Retinal pigment epithelial cell (primary cell): Measurements from ENCODE around the gene SUMF1.
A peak's percentile ranks its signal among the peaks of the same experiment; 100 is the strongest.

ENCODE experiments used
- DNase-seq: peaks from one replicate; pipeline ENCODE4 v3.0.0-alpha.2; 2010; ENCODE audit warnings: low read depth
- H3K4me3 ChIP-seq: 2 replicates; pipeline ENCODE4 v1.5.1; 2011; ENCODE audit warnings: mild to moderate bottlenecking, low read length, control low read depth, moderate library complexity
- CTCF ChIP-seq: conservative IDR thresholded peaks from 2 replicates; pipeline ENCODE4 v1.5.1; 2011; ENCODE audit warnings: low read depth, low read length, control low read depth, inconsistent platforms

SUMF1 gene

DNA sequence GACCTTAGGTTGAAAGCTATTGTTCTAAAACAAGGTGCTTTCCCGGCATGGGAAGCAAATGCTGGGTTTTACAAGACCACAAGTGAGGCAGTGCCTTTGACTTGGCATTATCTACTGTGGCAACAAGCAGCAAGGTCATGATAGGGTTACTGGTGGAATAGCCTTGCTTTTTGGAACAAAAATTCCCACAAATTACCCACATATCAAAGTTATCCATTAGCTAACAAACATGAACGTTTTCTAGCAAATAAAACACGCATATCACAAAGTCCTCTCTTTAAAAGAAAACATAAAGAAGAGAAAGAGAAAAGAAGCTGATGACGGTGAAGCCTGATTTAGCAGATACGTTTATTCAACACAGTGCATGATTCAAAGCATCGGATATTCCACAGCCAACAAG is 106.3 kb downstream of the SUMF1 start:
- DNase-seq = no peak
- H3K4me3 ChIP-seq = no peak overlapping the region
- TF ChIP-seq CTCF = no peak

DNA sequence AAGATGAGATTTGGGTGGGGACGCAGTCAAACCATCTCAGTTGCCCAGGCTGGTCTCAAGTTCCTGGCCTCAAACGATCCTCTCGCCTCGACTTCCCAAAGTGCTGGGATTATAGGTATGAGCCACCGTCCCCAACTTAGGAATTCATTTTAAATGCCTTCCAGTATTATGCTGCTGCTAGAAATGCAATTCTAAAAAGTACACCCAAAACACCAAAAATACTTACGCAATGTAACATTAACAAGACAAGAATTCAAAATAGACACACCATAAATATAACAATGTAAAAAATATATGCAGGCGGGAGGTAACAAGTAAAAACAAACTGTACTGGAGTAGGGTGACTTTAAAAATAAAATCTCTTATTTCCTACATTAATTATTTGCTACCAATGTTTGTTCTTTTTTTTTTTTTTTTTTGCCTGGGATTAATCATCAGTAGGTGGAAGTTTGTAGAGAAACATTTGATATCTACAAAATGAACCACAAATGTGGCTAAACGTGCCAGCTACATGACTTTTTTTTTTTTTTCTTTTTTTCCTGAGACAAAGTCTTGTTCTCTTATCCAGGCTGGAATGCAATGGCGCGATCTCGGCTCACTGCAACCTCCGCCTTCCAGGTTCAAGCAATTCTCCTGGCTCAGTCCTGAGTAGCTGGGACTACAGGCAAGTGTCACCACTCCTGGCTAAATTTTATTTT is 107.1 kb downstream of the SUMF1 start:
- no peak for DNase-seq

GRCh38 chr3:4358273-4358672 is 108.8 kb downstream of the SUMF1 start:
- TF ChIP-seq CTCF = no peak
- no peak for DNase-seq
- no peak overlapping the region for H3K4me3 ChIP-seq

More for the DNA sequence above, 107.1 kb downstream of the SUMF1 start:
- TF ChIP-seq CTCF = no peak
- H3K4me3 ChIP-seq = no peak overlapping the region

DNA sequence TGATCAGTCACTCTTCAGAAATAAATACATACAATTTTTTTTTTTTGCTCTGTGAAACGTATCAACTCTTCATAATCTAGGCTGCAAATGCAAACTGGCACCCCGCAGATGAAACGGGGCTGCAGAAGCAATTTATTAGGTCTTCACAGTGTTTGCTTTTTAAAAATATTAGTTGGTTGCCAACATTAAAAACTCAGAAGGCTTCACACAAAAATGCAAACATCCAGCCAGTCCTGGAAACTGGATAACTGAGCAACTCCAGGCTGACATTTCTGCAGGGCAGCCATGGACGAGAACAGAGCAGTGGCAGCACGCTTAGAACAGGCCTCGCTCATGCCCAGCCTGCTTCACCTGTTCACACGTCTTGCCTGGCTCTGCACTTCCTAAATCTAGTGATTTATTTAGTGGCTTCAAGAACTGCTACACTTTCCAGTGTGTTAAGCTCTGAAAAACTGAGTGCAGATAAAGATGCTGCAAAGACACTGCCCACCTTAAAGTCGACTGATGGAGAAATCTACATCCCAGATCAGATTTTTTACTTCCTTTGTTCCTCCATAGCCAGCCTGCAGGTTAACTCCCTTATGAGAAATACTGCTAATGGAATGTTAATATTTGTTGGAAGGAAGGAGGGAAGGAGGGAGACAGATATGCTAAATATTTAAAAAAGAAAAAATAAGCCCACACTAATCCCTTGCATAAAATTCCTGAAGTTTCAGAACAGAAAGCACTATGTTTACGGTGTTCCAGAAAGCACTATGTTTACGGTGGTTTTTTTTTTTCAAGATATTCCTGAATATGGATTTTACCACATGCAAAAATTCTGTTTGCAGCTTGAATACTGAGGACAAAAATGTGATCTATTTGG is 110.3 kb downstream of the SUMF1 start:
- peak; percentile 44 for DNase-seq
- H3K4me3 ChIP-seq = no peak overlapping the region
- TF ChIP-seq CTCF = no peak

DNA sequence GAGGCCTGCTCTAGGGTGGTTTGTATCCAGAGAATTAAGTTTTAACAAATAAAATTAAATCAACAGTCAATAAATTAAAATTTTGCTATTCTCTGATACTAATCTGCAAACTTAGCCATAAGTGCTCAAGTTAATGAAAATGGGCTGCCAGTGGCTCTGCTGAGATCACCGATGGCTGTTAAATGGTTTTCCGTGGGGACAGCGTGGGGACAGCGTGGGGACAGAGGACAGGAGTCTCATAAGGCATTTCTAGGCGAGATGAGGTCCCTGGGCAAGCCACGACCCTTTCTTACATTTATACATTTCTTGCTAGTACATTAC is 110.9 kb downstream of the SUMF1 start:
- no peak overlapping the region for H3K4me3 ChIP-seq
- no peak for TF ChIP-seq CTCF
- no peak for DNase-seq

GRCh38 chr3:4355401-4356219 is 111.5 kb downstream of the SUMF1 start:
- H3K4me3 ChIP-seq = no peak overlapping the region
- no peak for TF ChIP-seq CTCF
- DNase-seq = peak; percentile 63
